SK-N-SH treated with all-trans-retinoic acid at 6 μM for 48 hours (cell line): Measurements from ENCODE around the gene IGSF11.

Source experiments
- ARNTL ChIP-seq: fragments of 450-650 bp; formaldehyde crosslinking; IDR thresholded peaks from 2 replicates; pipeline ENCODE4 v1.5.0; 2020; ENCODE audit warnings: low read depth, mild to moderate bottlenecking, moderate library complexity, borderline replicate concordance
- CREB5 ChIP-seq: fragments of 250-450 bp; sonication (Bioruptor Pico); IDR thresholded peaks from 2 replicates; pipeline ENCODE4 v1.5.1; 2020; ENCODE audit warnings: low read depth, mild to moderate bottlenecking, moderate library complexity
- ESRRG ChIP-seq: fragments of 250-450 bp; sonication (Bioruptor Pico); IDR thresholded peaks from 2 replicates; pipeline ENCODE4 v1.6.1; 2021; ENCODE audit warnings: mild to moderate bottlenecking
- OSR1 ChIP-seq: fragments of 250-450 bp; sonication (Bioruptor Pico); IDR thresholded peaks from 2 replicates; pipeline ENCODE4 v1.8.0; 2022; ENCODE audit warnings: moderate library complexity, mild to moderate bottlenecking, inconsistent platforms
- PATZ1 ChIP-seq: fragments of 250-450 bp; sonication (Bioruptor Pico); IDR thresholded peaks from 2 replicates; pipeline ENCODE4 v1.8.0; 2020; ENCODE audit warnings: mild to moderate bottlenecking, moderate library complexity, borderline replicate concordance
- POU6F1 ChIP-seq: fragments of 250-450 bp; sonication (Bioruptor Pico); IDR thresholded peaks from 2 replicates; pipeline ENCODE4 v1.8.0; 2021; ENCODE audit warnings: low read depth, mild to moderate bottlenecking, moderate library complexity, borderline replicate concordance
- PPARA ChIP-seq: fragments of 250-450 bp; sonication (Bioruptor Pico); IDR thresholded peaks from 2 replicates; pipeline ENCODE4 v1.5.0; 2020; ENCODE audit warnings: mild to moderate bottlenecking, borderline replicate concordance
- TCF4 ChIP-seq: fragments of 250-450 bp; sonication (Bioruptor Pico); IDR thresholded peaks from 2 replicates; pipeline ENCODE4 v1.8.0; 2021; ENCODE audit warnings: mild to moderate bottlenecking, moderate library complexity, borderline replicate concordance
- ZNF565 ChIP-seq: fragments of 450-650 bp; formaldehyde crosslinking; conservative IDR thresholded peaks from 2 replicates; pipeline ENCODE4 v1.5.0; 2020; ENCODE audit warnings: low read depth, mild to moderate bottlenecking, moderate library complexity

GRCh38 chr3:118886708-118887107 is 147.9 kb downstream of the IGSF11 start:
- TF ChIP-seq ZNF565 (CRISPR knock-in tag) = no peak
- TF ChIP-seq PPARA (CRISPR knock-in tag) = no peak
- TF ChIP-seq TCF4 = no peak
- no peak for TF ChIP-seq ARNTL
- no peak for TF ChIP-seq PATZ1 (CRISPR knock-in tag)
- TF ChIP-seq OSR1 = no peak
- TF ChIP-seq ESRRG (CRISPR knock-in tag) = no peak
- TF ChIP-seq CREB5 (CRISPR knock-in tag) = no peak
- no peak for TF ChIP-seq POU6F1 (CRISPR knock-in tag)
